Liver (tissue), 3 donors: ENCODE results near the gene ERI2.

Experiments
- CTCF ChIP-seq: fragments of 150-350 bp; IDR thresholded peaks from 2 replicates; pipeline ENCODE4 v1.5.1; 2017; ENCODE audit warnings: improper control_type of control experiment, low read depth, low read length; ENCODE audit not compliant: missing input control
- EGR1 ChIP-seq, 2 donors: IDR thresholded peaks; 2 replicates each; pipeline ENCODE4 v1.6.1; 2016 to 2018; ENCODE audit warnings: antibody characterized with exemption in 2 of 2, low read depth in 2 of 2
- GABPA ChIP-seq, 2 donors: IDR thresholded peaks in 1 of 2; conservative IDR thresholded peaks in 1 of 2; 2 replicates each; pipeline ENCODE4 v1.6.1; 2016; ENCODE audit warnings: antibody characterized with exemption in 2 of 2, mild to moderate bottlenecking in 1 of 2, moderate library complexity in 1 of 2
- JUND ChIP-seq, 2 donors: IDR thresholded peaks; 2 replicates each; pipeline ENCODE4 v1.6.1; 2016; ENCODE audit warnings: antibody characterized with exemption in 2 of 2
- MAX ChIP-seq: IDR thresholded peaks from 2 replicates; pipeline ENCODE4 v1.6.1; 2016; ENCODE audit warnings: antibody characterized with exemption
- RAD21 ChIP-seq, 2 donors: IDR thresholded peaks; 2 replicates each; pipeline ENCODE4 v1.6.1; 2016; ENCODE audit warnings: antibody characterized with exemption in 2 of 2, mild to moderate bottlenecking in 2 of 2
- RXRA ChIP-seq, 2 donors: IDR thresholded peaks; 2 replicates each; pipeline ENCODE4 v1.6.1; 2017 to 2018; ENCODE audit warnings: antibody characterized with exemption in 2 of 2, mild to moderate bottlenecking in 1 of 2
- SP1 ChIP-seq: IDR thresholded peaks from 2 replicates; pipeline ENCODE4 v1.6.1; 2018; ENCODE audit warnings: antibody characterized with exemption, mild to moderate bottlenecking
- TAF1 ChIP-seq: conservative IDR thresholded peaks from 2 replicates; pipeline ENCODE4 v1.6.1; 2016; ENCODE audit warnings: antibody characterized with exemption, mild to moderate bottlenecking
- donor health status: healthy.
- donor health status: healthy.

- TF ChIP-seq CTCF, result no peak
- no peak for TF ChIP-seq RAD21 (IDR thresholded peaks at IDR 0.05)
- no peak for TF ChIP-seq JUND (IDR thresholded peaks at IDR 0.05)
- TF ChIP-seq RXRA (IDR thresholded peaks at IDR 0.05), result no peak
- TF ChIP-seq EGR1 (IDR thresholded peaks at IDR 0.05; ENCODE audit: low read depth in 2 of 2), result no peak
- TF ChIP-seq MAX, result no peak
- TF ChIP-seq GABPA (IDR thresholded peaks at IDR 0.05 in 1 of 2, conservative IDR thresholded peaks at IDR 0.05 in 1 of 2), result no peak
- TF ChIP-seq SP1, result no peak
- no peak for TF ChIP-seq TAF1
Measured at GRCh38 chr16:20789130-20789529, 17.1 kb downstream of the ERI2 start.
